MCF 10A (cell line): ENCODE data around the gene CTNNA2. TPM values are rescaled to one million over a fixed set of nuclear protein-coding genes. Genes with fewer than 3 reads are reported as not detected.

Experiments
- BruUV-seq: library from RNA; stranded (reverse); fragments of 400-500 nt; replicated peaks from 2 replicates; lab custom pipeline; 2021; lab: Mats Ljungman, UMichigan
- CTCF ChIA-PET: fragments of 300-600 bp; sonication (Branson Sonifier 250); formaldehyde crosslinking; extraction: SDS; loops from one replicate; lab custom pipeline; 2021; ENCODE audit warnings: antibody characterized with exemption, inconsistent platforms; lab: Yijun Ruan, JAX
- POLR2A ChIA-PET: fragments of 300-600, 350-650 bp; sonication (Branson Sonifier 250); formaldehyde crosslinking; extraction: SDS; loops from one replicate; lab custom pipeline; 2020; ENCODE audit warnings: antibody characterized with exemption, inconsistent platforms; lab: Yijun Ruan, JAX
- DNase-seq: peaks from one replicate; pipeline ENCODE4 v3.0.0-alpha.2; 2018; ENCODE audit not compliant: unreplicated experiment
- H3K27ac Mint-ChIP-seq: one replicate; pipeline ENCODE4 v1.8.0; 2022; ENCODE audit warnings: mild to moderate bottlenecking, low read depth, mixed read lengths; ENCODE audit not compliant: unreplicated experiment
- H3K27me3 Mint-ChIP-seq: one replicate; pipeline ENCODE4 v1.8.0; 2022; ENCODE audit warnings: mixed read lengths; ENCODE audit not compliant: insufficient read depth, unreplicated experiment
- H3K36me3 Mint-ChIP-seq: one replicate; pipeline ENCODE4 v1.8.0; 2022; ENCODE audit warnings: mild to moderate bottlenecking, moderate library complexity, mixed read lengths; ENCODE audit not compliant: insufficient read depth, unreplicated experiment
- H3K4me1 Mint-ChIP-seq: one replicate; pipeline ENCODE4 v1.8.0; 2022; ENCODE audit warnings: mixed read lengths; ENCODE audit not compliant: insufficient read depth, unreplicated experiment
- H3K4me3 Mint-ChIP-seq: one replicate; pipeline ENCODE4 v1.8.0; 2022; ENCODE audit warnings: mild to moderate bottlenecking, moderate library complexity, mixed read lengths; ENCODE audit not compliant: unreplicated experiment
- H3K9me3 Mint-ChIP-seq: one replicate; pipeline ENCODE4 v1.8.0; 2022; ENCODE audit warnings: mixed read lengths; ENCODE audit not compliant: unreplicated experiment
- intact Hi-C: fragments of 100-400 bp; cut with micrococcal nuclease; formaldehyde crosslinking; loops from 2 replicates; pipeline ENCODE4 v1.14.1; 2022
- total RNA-seq: library from RNA; stranded (reverse); gene quantifications from 2 replicates; pipeline ENCODE4 v1.2.3, GENCODE V29; 2022
- TF ChIP-seq, protein P1 (sequence below): fragments of 200-600 bp; IDR thresholded peaks from one replicate; pipeline ENCODE4 v1.8.0; 2022; ENCODE audit warnings: antibody characterized with exemption, mild to moderate bottlenecking; ENCODE audit not compliant: unreplicated experiment

CTNNA2 gene
- total RNA-seq, 1 experiment from 2014 or later = not detected

DNA sequence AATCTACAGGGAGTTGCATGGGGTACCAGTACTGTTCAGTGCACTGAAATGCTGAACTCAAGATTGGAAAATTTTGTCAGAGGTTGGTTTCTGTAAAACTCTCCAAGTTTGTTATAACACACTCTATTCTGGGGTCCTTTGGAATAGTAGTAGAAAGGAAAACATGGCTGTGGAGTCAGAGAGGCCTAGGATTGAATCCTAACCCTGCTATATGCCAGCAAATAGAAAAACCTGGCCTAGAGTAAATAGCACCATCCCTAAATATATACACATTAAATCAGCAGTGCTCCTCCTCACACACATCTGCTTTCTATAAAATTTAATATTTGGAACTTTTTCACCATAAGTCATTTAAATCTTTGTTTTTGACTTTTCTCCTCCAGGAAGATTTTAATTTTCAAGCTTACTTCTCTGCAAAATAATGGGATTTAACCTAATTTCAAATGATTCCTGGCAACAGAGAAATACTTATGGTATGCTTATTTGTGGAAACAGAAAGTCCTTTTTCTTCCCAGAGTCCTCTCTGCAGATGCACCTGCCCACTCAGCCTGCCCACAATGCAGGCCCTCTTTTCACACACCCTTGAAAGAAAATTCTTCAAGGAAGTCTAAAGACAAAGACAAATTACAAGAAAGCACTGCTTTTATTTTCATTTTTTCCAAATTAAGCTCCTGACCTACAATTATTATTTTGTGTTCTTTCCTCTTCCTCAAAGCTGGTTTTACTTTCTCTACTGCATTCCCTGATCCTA is 989.2 kb downstream of the CTNNA2 start:
- H3K27me3 Mint-ChIP-seq = no peaks in the 10 kb centered on the region
- ChIA-PET CTCF (interaction anchor here (0.6 to 1.0 kb wide), 2 partner anchors 178 to 569 kb away, joined by 3 read pairs; no protein-coding TSS in a partner anchor), POLR2A (no interaction called here)
- H3K9me3 Mint-ChIP-seq = peaks cover 6% of the 10 kb centered on the region
- TF ChIP-seq, protein P1, sequence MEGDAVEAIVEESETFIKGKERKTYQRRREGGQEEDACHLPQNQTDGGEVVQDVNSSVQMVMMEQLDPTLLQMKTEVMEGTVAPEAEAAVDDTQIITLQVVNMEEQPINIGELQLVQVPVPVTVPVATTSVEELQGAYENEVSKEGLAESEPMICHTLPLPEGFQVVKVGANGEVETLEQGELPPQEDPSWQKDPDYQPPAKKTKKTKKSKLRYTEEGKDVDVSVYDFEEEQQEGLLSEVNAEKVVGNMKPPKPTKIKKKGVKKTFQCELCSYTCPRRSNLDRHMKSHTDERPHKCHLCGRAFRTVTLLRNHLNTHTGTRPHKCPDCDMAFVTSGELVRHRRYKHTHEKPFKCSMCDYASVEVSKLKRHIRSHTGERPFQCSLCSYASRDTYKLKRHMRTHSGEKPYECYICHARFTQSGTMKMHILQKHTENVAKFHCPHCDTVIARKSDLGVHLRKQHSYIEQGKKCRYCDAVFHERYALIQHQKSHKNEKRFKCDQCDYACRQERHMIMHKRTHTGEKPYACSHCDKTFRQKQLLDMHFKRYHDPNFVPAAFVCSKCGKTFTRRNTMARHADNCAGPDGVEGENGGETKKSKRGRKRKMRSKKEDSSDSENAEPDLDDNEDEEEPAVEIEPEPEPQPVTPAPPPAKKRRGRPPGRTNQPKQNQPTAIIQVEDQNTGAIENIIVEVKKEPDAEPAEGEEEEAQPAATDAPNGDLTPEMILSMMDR = no peak
- no peak for DNase-seq
- H3K4me1 Mint-ChIP-seq = peaks cover 5% of the 10 kb centered on the region
- no TSS peak for BruUV-seq
- no peak overlapping the region for H3K4me3 Mint-ChIP-seq
- intact Hi-C loops = no loop called here
- H3K36me3 Mint-ChIP-seq = no peaks in the 10 kb centered on the region
- no peak overlapping the region for H3K27ac Mint-ChIP-seq

DNA sequence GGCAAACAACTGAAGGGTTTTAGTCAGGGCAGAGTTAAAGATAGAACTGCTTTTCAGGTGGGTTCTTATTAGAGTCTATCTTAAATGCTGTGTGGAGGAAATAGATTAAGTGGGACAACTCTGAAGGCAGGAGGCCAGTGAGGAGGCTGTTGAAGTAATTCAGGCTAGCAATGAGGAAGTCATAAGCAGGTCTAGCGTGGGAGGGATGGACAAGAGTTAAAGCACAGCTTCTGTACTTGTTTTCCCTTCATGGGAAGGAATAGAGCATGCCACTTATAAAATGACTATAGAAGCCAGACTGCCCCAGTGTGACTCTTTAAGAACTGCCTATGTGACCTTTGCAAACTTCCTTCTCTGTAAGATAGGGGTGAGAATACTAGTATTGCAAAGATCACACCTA is 993.7 kb downstream of the CTNNA2 start:
- BruUV-seq = no TSS peak
- TF ChIP-seq, protein P1 = no peak
- intact Hi-C loops = no loop called here
- no peaks in the 10 kb centered on the region for H3K27me3 Mint-ChIP-seq
- no peaks in the 10 kb centered on the region for H3K4me1 Mint-ChIP-seq
- no peak overlapping the region for H3K4me3 Mint-ChIP-seq
- no peaks in the 10 kb centered on the region for H3K36me3 Mint-ChIP-seq
- ChIA-PET POLR2A (no interaction called here), CTCF (no interaction called here)
- H3K9me3 Mint-ChIP-seq = peaks cover 6% of the 10 kb centered on the region
- DNase-seq = no peak
- H3K27ac Mint-ChIP-seq = no peak overlapping the region

DNA sequence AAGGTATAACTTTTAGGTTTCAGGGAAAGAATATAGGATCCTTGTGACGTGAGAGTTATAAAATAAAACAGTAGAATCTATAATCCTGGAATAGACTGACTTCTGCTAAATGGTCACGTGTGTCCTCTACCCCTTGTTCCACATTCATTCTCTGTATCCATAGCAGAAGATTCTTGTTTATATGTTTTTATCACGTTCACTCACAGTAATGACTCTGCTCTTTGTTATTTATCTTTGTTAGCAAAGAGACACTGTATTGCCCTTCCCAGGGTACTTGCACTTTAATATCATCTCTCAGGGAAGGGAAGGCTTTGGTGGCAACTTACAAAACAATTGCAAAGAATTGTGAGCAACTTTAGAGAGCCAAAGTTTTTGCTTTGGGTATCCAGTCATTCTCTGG is 997.9 kb downstream of the CTNNA2 start:
- TF ChIP-seq, protein P1 = no peak
- no TSS peak for BruUV-seq

DNA sequence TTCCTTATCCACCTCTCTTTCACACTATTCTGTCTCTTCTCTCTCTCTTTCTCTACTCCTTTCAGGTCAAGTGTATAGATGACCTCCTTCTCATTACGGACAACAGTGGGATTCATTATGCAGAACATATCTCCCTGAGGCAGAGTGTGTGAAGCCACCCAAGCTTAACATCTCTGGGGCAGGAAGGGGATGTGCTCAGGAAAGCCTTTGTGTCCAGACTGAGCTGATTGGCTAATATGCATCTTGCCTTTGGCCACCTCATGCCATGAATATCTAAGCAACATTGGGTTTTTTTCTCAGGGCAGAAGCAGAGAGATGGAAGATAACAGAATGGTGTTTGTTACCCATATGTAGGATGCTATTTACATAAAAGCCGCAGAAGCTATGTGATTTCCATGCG is 1003.1 kb downstream of the CTNNA2 start:
- CTCF ChIA-PET = interaction anchor here (0.6 to 0.8 kb wide), 2 partner anchors 188 to 190 kb away, joined by 3 to 4 read pairs; no protein-coding TSS in a partner anchor
- Mint-ChIP-seq H3K4me3 (no peak overlapping the region), H3K36me3 (no peaks in the 10 kb centered on the region), H3K27ac (no peak overlapping the region), H3K9me3 (no peaks in the 10 kb centered on the region), H3K4me1 (peaks cover 16% of the 10 kb centered on the region), H3K27me3 (no peaks in the 10 kb centered on the region)
- no TSS peak for BruUV-seq
- POLR2A ChIA-PET = no interaction called here
- intact Hi-C loops = no loop called here
- TF ChIP-seq, protein P1 = no peak
- no peak for DNase-seq

More for the DNA sequence above, 997.9 kb downstream of the CTNNA2 start:
- no peak overlapping the region for H3K27ac Mint-ChIP-seq
- H3K36me3 Mint-ChIP-seq = no peaks in the 10 kb centered on the region
- H3K4me3 Mint-ChIP-seq = no peak overlapping the region
- H3K27me3 Mint-ChIP-seq = no peaks in the 10 kb centered on the region
- intact Hi-C loops = no loop called here
- POLR2A ChIA-PET = no interaction called here
- H3K9me3 Mint-ChIP-seq = peaks cover 5% of the 10 kb centered on the region
- DNase-seq = no peak
- CTCF ChIA-PET = no interaction called here
- no peaks in the 10 kb centered on the region for H3K4me1 Mint-ChIP-seq
